Jurkat, Clone E6-1 (cell line): ENCODE measurements around the gene RCAN2.
"Not testable (repeated sequence)": the region's sequence is repeated elsewhere in the genome, so short reads cannot be mapped to it uniquely, and the experiment has no call there.

ENCODE experiments used
- DNase-seq: peaks from one replicate; pipeline ENCODE4 v3.0.0-alpha.2; 2011; ENCODE audit warnings: low read depth, low spot score
- H3K4me3 ChIP-seq: 2 replicates; pipeline ENCODE4 v1.5.1; 2011; ENCODE audit warnings: mild to moderate bottlenecking, low read length, control low read depth, moderate library complexity

Gene RCAN2

DNA sequence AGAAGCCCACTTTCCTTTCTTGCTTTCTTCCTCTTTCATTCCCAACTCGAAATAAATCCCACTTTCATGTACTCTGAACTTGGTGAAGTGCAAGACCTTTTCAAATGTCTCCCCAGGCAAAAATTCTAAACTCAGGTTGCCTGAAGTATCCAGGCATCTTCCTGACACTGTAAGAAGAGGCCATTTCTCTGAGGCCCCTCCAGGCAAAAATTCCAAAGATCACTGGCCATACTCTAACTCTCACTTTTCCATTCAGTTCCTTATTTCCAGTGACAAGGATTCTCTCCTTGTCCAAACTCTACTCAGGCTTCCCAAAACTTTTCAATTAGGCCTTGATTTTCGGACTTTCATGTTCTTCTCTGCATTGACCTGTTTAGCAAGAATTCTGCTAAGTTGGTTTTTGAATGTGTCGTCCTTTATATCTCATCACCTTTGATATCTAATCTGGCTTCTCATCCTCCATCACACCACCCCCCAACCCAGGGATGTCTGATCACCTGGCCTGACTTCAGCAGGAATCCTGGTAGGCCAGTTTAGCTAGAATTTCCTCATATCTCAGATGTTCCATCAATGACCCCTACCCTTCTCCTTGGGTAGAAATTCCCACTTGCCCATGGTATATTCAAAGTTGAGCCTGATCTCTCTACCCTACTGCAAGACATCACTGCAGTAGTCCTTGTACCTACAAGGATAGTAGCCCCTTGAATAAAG lies 124.9 kb downstream of the RCAN2 start:
- H3K4me3 ChIP-seq = no peak overlapping the region
- DNase-seq = no peak

DNA sequence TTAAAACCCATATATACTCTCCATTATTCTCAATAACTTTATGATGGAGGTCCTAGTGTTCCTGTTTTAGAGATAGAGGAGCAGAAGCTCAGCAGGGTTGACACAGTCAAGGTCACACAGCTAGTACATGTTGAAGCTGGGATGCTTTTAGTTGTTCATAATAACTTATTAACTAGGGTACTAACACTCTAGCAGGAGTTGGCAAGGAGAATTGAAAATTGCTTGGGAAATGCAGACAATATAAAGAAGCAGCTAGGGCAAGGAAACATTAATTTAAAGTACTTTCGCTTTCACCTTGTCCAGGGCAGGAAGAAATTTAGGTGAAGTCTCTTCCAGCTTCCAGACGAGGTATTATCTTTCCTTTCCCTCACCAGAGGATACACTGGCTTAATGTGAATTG lies 133.7 kb downstream of the RCAN2 start:
- no peak for DNase-seq
- no peak overlapping the region for H3K4me3 ChIP-seq

DNA sequence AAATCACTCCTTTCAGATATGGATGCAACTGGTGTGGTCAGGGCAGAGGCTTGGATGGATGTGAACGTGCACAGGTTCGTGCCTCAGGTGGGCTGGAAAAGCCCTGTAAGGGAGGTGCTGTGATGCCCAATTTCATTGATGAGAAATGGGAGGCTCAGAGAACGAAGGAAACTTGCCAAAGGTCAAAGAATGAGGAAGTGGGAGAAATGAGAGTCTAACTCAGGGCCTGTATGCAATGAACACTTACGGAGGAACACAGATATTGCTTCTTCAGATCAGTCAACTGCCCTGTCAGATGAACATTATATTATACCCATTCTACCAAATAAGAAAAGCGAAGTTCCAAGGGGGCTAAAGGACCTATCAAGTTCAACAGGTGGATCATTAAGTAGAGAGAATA lies 134.7 kb downstream of the RCAN2 start:
- no peak overlapping the region for H3K4me3 ChIP-seq
- DNase-seq = no peak

GRCh38 chr6:46353528-46353927 lies 137.7 kb downstream of the RCAN2 start:
- no peak for DNase-seq
- no peak overlapping the region for H3K4me3 ChIP-seq

DNA sequence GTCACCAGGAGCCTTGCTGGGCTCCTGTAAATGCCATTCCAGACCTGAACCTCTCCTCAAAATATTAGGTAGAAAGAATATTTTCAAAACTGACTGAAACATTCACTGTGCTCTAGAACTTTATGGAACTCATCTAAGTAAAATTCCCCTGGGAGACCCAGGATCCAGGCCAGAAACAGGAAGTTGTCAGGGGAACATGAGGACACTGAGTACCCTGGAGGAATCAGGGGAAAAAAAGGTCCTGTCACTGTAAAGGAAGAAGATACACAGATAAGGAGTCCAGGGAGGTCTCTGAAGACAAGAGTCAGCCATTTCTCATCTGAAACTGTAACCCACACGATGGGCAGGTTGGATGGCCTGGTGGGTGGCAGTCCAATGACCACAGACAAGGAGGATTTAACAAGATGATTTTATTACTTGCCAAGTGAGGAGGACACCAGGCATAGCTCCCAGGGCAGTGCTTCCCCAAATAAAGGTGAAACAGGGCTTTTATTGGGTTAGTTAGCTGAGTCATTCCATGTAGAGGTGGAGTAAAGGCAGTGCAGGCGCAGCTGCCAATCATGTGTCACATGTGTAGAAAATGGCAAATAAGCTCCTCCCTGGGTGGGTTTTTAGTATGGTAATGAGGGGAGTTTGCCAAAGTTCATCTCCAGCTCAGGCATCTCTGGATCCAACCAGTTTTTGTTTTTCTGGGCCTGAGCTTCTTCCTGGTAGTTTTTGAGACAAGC lies 138.5 kb downstream of the RCAN2 start:
- no peak for DNase-seq
- no peak overlapping the region for H3K4me3 ChIP-seq

GRCh38 chr6:46350714-46351113 lies 140.5 kb downstream of the RCAN2 start:
- no peak overlapping the region for H3K4me3 ChIP-seq
- DNase-seq = no peak

DNA sequence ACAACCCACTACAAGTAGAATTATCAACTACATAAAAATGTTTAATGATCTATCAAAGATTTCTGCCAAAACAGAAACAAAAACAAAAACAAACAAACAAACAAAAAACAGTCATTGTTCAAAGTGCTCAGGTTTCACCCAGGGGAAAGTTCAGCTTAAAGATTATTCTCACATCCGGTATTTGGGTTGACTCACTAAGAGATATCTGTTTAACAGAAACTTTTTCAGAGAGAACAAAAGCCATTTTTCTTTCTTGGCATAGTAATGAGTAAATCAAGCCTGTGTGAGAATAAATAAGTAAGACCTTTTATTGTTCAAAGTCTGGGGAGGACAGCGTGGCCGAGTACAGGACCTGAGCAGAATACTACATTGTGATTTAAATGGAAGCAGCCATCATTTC lies 143.6 kb downstream of the RCAN2 start:
- no peak for DNase-seq

DNA sequence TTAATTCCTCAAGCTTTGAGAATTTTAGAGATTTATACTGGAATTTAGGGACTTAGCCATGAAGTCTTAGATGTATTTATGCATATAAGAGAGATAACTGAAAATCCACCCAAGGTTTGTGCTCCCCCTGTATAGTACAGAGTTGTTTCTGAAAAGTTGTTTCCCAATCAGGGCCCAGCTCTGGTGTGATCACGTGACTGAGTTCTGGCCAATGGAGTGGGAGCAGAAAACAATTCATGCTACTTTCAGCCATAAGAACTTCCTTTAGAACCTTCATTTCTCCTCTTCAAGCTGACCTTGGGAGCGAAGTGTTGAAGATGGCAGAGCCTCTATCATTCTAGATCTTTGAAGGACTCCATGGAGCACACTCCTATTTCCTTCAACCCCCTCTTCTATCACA lies 151.0 kb downstream of the RCAN2 start:
- H3K4me3 ChIP-seq = no peak overlapping the region
- no peak for DNase-seq

More for the DNA sequence above, 143.6 kb downstream of the RCAN2 start:
- H3K4me3 ChIP-seq = no peak overlapping the region

GRCh38 chr6:46338131-46338530 lies 153.1 kb downstream of the RCAN2 start:
- DNase-seq = no peak
- H3K4me3 ChIP-seq = no peak overlapping the region

GRCh38 chr6:46334442-46334841 lies 156.8 kb downstream of the RCAN2 start:
- DNase-seq = no peak

GRCh38 chr6:46333481-46333880 lies 157.8 kb downstream of the RCAN2 start:
- DNase-seq = no peak
- H3K4me3 ChIP-seq = no peak overlapping the region

More at GRCh38 chr6:46334442-46334841, 156.8 kb downstream of the RCAN2 start:
- no peak overlapping the region for H3K4me3 ChIP-seq

- DNase-seq = not testable (repeated sequence)
Observed at GRCh38 chr6:46332448-46332847, 158.8 kb downstream of the RCAN2 start.

GRCh38 chr6:46331461-46331860 lies 159.8 kb downstream of the RCAN2 start:
- DNase-seq = no peak
- no peak overlapping the region for H3K4me3 ChIP-seq

More at GRCh38 chr6:46332448-46332847, 158.8 kb downstream of the RCAN2 start:
- not testable (repeated sequence) for H3K4me3 ChIP-seq

DNA sequence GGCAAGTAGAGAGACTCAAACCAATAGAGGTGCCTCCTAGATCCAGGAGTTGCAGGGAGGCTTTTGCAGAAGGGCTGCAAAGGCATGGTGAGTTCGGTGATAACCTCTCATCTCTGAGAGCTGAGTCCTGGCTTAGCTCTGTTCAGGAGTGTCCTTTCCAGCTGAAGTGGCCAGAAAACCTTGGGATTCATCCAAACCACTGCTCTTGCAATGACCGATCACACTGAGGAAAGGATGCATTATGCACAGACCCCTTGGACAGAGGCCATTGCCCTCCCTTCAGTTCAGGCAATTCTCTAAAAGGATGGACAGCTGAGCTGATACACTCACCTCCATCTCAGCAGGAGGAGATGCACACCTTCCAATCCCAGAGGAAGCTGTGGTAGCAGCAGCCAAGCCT lies 161.7 kb downstream of the RCAN2 start:
- H3K4me3 ChIP-seq = no peak overlapping the region
- DNase-seq = no peak

- no peak for DNase-seq
- no peak overlapping the region for H3K4me3 ChIP-seq
Observed at GRCh38 chr6:46327779-46328178, 163.5 kb downstream of the RCAN2 start.

GRCh38 chr6:46325561-46326530 lies 165.4 kb downstream of the RCAN2 start:
- H3K4me3 ChIP-seq = peak overlapping the region; percentile 17; the same call in 1 of the 2 replicates
- peak; percentile 62 for DNase-seq

DNA sequence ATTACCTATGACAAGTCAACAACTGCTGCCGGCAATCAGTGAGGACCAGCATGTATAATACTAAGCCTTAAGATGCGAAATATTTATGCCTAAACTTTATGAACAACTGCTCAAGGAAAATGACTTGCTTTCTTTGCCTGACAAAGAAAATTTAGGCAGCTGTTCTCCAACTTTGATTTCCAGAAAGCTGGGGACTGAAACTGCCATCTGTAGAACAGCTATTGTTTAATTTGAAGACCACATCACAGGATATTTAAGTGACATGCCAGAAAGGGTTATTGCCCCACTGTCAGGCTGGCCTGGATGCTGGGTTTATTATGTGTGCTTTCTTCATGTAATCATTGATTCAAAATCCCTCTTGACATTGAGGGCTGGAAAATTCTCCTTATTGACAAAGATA lies 166.5 kb downstream of the RCAN2 start:
- no peak overlapping the region for H3K4me3 ChIP-seq
- DNase-seq = no peak

- no peak overlapping the region for H3K4me3 ChIP-seq
- DNase-seq = no peak
Observed at GRCh38 chr6:46323966-46324622, 167.2 kb downstream of the RCAN2 start.

DNA sequence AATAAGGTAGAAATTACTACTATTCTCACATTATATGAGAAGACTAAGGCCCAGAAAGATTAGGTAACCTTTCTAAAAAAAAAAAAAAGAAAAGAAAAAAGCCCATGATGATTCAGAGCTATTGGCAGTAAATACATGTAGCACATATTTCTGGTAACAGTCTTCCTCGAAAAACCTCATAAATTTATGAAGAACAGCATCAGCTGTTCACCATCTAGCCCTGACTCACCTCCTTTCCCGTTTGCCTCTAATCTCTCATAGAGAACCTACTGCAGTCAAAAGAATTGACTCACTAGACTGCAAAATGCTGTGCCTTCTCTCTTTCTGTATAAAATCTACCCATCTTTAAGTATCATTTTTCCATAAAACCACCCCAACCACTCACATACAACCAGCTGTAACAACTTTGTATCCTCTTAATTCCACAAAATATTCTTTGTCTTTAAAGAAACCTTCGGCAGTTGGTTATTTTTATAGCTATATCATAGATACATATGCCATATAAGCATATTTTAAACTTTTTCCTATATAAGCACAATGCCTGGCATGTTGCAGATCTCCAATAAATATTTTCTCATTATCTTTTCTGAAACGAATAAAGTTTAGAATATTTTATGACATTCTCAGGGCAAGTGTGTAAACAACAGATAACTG lies 167.8 kb downstream of the RCAN2 start:
- no peak overlapping the region for H3K4me3 ChIP-seq
- no peak for DNase-seq
